ENCODE results near the gene LCORL. TPM values are rescaled to one million over a fixed set of nuclear protein-coding genes. Genes with fewer than 3 reads are reported as not detected.

The LCORL gene
- total RNA-seq, 2 experiments from 2014 or later = 31.4 to 37.4 TPM

- no peak for DNase-seq (ENCODE audit: low spot score)
- ChIA-PET POLR2A (no interaction called here), CTCF (ENCODE audit: unreplicated experiment) (no interaction called here)
- no peaks in the 10 kb centered on the region for H3K79me2 ChIP-seq (ENCODE audit: insufficient read depth, low read depth, low read length)
- H3K27ac ChIP-seq (ENCODE audit: low read depth, low read length, poor library complexity, severe bottlenecking) = no peak overlapping the region
- H3K9me2 ChIP-seq (ENCODE audit: insufficient read depth, low read length) = no peaks in the 10 kb centered on the region
- H3K9me3 ChIP-seq (ENCODE audit: low read length) = peaks cover 8% of the 10 kb centered on the region; the same call in 1 of the 2 replicates
- no peaks in the 10 kb centered on the region for H4K20me1 ChIP-seq (ENCODE audit: insufficient read depth, low read length)
- intact Hi-C loops (cut with micrococcal nuclease; ENCODE audit: unreplicated experiment) = no loop called here
- no peak overlapping the region for H2AFZ ChIP-seq (ENCODE audit: low read length)
- no peak for TF ChIP-seq CTCF (conservative IDR thresholded peaks at IDR 0.05; ENCODE audit: low read length)
- no peak for TF ChIP-seq EZH2phosphoT487 (IDR thresholded peaks at IDR 0.05; ENCODE audit: borderline replicate concordance, low read depth, low read length)
- BruUV-seq (replicated peaks) = no TSS peak
- H3K4me1 ChIP-seq (ENCODE audit: insufficient read depth, low read length, poor library complexity, severe bottlenecking) = no peaks in the 10 kb centered on the region
- H3K4me2 ChIP-seq (ENCODE audit: low read length) = no peak overlapping the region
- H3K36me3 ChIP-seq (ENCODE audit: insufficient read depth, low read length) = peaks cover 17% of the 10 kb centered on the region
- H3K4me3 ChIP-seq (ENCODE audit: low read depth, low read length, poor library complexity, severe bottlenecking) = no peak overlapping the region
These were observed 89.5 kb downstream of the LCORL start for GRCh38 chr4:17932041-17932440.

GRCh38 chr4:17930256-17930655, 91.3 kb downstream of the LCORL start:
- intact Hi-C loops (cut with micrococcal nuclease; ENCODE audit: unreplicated experiment) = no loop called here
- Histone ChIP-seq H3K36me3 (ENCODE audit: insufficient read depth, low read length) (peaks cover 17% of the 10 kb centered on the region), H3K9me2 (ENCODE audit: insufficient read depth, low read length) (no peaks in the 10 kb centered on the region), H3K79me2 (ENCODE audit: insufficient read depth, low read depth, low read length) (no peaks in the 10 kb centered on the region), H4K20me1 (ENCODE audit: insufficient read depth, low read length) (no peaks in the 10 kb centered on the region), H3K9me3 (ENCODE audit: low read length) (peaks cover 8% of the 10 kb centered on the region; the same call in 1 of the 2 replicates), H3K4me1 (ENCODE audit: insufficient read depth, low read length, poor library complexity, severe bottlenecking) (no peaks in the 10 kb centered on the region), H3K27ac (ENCODE audit: low read depth, low read length, poor library complexity, severe bottlenecking) (no peak overlapping the region), H2AFZ (ENCODE audit: low read length) (no peak overlapping the region), H3K4me2 (ENCODE audit: low read length) (no peak overlapping the region), H3K4me3 (ENCODE audit: low read depth, low read length, poor library complexity, severe bottlenecking) (no peak overlapping the region)
- CTCF ChIA-PET (ENCODE audit: unreplicated experiment) = no interaction called here
- TF ChIP-seq EZH2phosphoT487 (IDR thresholded peaks at IDR 0.05; ENCODE audit: borderline replicate concordance, low read depth, low read length) (no peak), CTCF (conservative IDR thresholded peaks at IDR 0.05; ENCODE audit: low read length) (no peak)
- no peak for DNase-seq (ENCODE audit: low spot score)
- BruUV-seq (replicated peaks) = no TSS peak
- POLR2A ChIA-PET = interaction anchor here (0.6 kb wide), 1 partner anchor 236 kb away, joined by 3 read pairs; no protein-coding TSS in a partner anchor

GRCh38 chr4:17924189-17924588, 97.4 kb downstream of the LCORL start:
- no peak for DNase-seq (ENCODE audit: low spot score)
- H3K9me2 ChIP-seq (ENCODE audit: insufficient read depth, low read length) = no peaks in the 10 kb centered on the region
- peaks cover 33% of the 10 kb centered on the region for H3K36me3 ChIP-seq (ENCODE audit: insufficient read depth, low read length)
- BruUV-seq (replicated peaks) = no TSS peak
- no peaks in the 10 kb centered on the region for H4K20me1 ChIP-seq (ENCODE audit: insufficient read depth, low read length)
- intact Hi-C loops (cut with micrococcal nuclease; ENCODE audit: unreplicated experiment) = no loop called here
- H3K4me2 ChIP-seq (ENCODE audit: low read length) = no peak overlapping the region
- no peaks in the 10 kb centered on the region for H3K79me2 ChIP-seq (ENCODE audit: insufficient read depth, low read depth, low read length)
- ChIA-PET POLR2A (no interaction called here), CTCF (ENCODE audit: unreplicated experiment) (no interaction called here)
- no peak overlapping the region for H3K27ac ChIP-seq (ENCODE audit: low read depth, low read length, poor library complexity, severe bottlenecking)
- H3K4me3 ChIP-seq (ENCODE audit: low read depth, low read length, poor library complexity, severe bottlenecking) = no peak overlapping the region
- H3K9me3 ChIP-seq (ENCODE audit: low read length) = no peaks in the 10 kb centered on the region
- H2AFZ ChIP-seq (ENCODE audit: low read length) = no peak overlapping the region
- no peaks in the 10 kb centered on the region for H3K4me1 ChIP-seq (ENCODE audit: insufficient read depth, low read length, poor library complexity, severe bottlenecking)
- no peak for TF ChIP-seq CTCF (conservative IDR thresholded peaks at IDR 0.05; ENCODE audit: low read length)
- no peak for TF ChIP-seq EZH2phosphoT487 (IDR thresholded peaks at IDR 0.05; ENCODE audit: borderline replicate concordance, low read depth, low read length)

Data from OCI-LY7 (cell line).